ENCODE data around the gene KRT39.

KRT39 gene

DNA sequence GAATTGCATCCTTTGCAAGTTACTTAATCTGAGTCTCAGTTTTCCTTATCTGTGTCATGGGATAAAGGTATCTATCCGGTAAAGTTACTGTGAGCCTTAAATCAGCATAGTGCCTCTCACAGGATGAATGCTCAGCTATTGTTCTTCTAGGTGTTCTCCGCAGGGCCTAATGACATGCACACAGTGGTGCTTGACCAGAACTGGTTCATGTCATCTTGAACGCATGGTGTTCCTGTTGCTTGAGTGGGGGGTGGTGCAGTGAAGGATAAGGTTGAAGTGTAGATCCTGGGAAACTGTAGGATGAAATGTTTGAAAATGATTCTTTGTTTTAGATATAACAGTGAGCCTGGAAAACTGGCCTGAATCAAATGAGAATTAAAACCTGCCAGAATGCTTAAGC is 13.4 kb upstream of the KRT39 start:
- DNase-seq (ENCODE audit: low read depth) = no peak

DNA sequence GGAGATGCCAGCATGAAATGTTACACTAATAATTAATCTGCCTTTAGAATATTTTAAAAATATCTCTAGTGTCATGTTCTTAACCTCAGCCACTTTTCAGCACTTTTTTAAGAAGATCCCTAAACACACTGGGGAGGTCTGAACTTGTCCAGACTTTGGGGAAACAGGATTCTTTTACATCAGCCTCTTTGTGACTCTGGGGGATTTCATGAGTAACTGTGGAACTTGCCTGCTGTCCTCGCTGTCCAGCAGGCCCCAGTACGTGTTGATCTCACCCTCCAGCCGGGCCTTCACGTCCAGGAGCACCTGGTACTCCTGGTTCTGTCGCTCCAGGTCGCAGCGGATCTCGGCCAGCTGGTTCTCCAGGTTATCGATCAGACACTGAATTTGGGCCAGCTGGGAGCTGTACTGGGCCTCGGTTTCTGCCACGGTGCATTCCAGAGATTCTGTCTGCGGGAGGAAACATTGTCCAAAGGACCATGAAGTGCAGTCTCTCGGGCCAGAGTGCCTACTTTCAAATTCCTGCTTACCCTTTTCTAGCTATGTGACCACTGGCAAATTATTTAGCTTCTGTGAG is 11.9 kb upstream of the KRT39 start:
- DNase-seq (ENCODE audit: low read depth) = no peak

DNA sequence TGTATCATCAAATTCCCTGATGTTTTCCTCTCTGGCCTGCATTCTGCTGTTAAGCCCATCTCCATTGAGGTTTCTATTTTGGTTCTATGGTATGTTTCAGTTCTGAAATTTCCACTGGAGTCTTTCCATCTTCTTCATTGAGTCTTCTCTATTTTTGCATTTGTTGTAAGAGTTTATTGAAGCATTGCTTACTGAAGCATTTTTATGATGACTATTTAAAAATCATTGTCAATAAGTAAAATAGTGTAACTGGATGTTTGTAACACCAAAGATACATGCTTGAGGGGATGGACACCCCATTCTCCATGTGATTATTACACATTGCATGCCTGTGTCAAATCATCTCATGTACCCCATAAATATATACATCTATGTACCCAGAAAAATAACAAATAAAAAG is 8.8 kb upstream of the KRT39 start:
- no peak for DNase-seq (ENCODE audit: low read depth)

DNA sequence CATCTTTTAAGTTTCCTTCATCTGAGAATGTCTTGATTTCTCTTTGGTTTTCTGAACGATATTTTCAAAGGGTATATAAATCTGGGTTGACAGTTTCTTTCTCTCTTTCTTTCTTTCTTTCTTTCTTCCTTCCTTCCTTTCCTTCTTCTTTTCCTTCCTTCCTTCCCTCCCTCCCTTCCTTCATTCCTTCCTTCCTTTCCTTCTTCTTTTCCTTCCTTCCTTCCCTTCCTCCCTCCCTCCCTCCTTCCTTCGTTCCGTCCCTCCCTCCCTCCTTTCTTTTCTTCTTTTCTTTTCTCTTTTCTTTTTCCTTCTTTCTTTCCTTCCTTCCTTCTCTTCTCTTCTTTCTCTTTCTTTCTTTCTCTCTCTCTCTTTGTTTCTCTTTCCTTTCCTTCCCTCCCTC is 7.6 kb upstream of the KRT39 start:
- DNase-seq (ENCODE audit: low read depth) = no peak

DNA sequence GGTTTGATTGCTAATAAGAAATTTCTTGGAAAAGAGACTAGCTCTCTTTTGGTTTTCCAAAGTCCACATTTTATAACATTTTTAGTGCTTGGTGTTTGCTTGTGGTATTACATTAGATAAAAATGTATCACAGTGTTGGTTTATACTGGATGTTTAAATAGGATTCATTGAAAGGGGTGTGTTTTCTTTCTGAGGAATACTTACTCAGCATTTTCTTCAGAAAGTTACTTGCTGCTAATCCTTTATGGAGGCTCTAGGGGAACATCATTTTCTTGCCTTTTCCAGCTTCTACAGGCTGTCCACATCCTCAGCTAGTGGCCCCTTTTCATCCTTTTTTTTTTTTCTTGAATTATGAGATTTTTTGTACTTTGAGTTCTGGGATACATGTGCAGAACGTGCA is 834 bp upstream of the KRT39 start:
- no peak for DNase-seq (ENCODE audit: low read depth)

DNA sequence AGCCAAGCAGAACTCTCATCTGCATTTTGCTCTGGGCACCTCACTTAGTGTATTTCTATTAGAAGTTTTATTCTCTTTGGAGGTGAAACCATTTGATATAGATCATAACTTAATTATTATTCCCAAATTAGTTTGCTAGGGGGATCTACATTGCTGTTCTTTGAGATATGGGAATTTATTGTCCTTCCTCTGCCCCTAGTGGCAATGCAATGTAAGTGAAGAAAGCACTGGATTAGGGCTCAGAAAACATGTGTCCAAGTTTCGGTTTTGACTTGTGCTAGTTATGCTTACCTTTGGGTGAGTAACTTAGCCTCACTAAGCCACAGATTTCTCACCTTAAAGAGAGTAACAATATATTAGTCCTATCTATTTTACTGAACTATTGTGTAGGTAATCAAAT is 2.9 kb downstream of the KRT39 start:
- DNase-seq (ENCODE audit: low read depth) = no peak

DNA sequence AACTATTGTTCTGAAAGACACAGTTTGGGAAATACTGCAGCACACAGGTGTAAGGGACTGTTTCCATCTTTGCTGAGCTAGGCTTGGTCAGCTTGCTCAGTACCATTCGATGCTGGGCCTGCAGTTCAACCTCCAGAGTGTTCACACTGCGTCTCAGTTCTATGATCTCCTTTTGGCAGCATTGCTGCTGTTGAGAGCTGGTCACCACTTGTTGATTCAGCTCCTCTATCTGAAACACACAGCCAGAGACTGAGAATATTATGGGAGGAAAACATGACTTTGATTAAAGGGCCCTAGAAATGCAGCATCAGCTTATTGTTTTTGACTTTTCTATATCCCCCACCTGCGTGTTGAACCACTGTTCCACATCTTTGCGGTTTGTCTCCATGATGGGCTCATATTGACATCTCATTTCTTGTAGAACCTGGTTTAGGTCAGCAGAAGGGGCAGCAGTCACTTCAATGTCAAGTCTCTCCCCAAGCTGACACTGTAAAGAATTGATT is 4.6 kb downstream of the KRT39 start:
- DNase-seq (ENCODE audit: low read depth) = no peak

DNA sequence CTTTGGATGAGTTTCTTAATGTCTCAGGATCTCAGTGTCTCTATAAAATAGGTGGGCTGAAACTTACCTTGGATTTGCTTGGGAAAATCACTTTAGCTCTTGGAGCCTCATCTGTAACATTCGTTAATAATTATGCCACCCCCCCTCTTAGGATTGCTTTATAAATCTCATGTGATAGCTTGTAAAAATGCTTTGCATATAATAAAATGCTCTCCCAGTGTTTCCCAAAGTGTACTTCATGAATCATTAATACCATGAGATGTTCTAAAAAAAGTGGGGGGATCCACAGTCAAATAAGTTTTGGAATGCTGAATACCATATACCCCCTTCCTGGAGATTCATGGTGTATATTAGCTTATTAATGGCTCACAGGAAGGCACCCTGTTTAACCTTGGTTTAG is 5.2 kb downstream of the KRT39 start:
- no peak for DNase-seq (ENCODE audit: low read depth)

DNA sequence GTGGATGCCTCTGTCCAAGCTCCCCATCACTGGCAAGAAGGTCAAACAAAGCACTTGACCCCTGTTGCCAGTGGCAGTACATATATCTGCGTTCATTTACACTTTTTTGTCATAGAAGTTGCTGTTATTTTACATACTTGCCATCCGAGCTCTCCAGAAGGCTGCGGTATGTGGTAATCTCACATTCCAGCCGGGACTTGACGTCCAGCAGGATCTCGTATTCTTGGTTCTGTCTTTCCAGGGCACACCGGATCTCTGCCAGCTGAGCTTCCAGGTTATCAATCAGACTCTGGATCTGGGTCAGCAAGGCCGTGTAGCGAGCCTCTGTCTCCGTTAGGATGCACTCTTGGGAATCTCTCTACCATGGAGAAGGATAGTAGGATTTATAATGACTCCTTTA is 6.6 kb downstream of the KRT39 start:
- no peak for DNase-seq (ENCODE audit: low read depth)

DNA sequence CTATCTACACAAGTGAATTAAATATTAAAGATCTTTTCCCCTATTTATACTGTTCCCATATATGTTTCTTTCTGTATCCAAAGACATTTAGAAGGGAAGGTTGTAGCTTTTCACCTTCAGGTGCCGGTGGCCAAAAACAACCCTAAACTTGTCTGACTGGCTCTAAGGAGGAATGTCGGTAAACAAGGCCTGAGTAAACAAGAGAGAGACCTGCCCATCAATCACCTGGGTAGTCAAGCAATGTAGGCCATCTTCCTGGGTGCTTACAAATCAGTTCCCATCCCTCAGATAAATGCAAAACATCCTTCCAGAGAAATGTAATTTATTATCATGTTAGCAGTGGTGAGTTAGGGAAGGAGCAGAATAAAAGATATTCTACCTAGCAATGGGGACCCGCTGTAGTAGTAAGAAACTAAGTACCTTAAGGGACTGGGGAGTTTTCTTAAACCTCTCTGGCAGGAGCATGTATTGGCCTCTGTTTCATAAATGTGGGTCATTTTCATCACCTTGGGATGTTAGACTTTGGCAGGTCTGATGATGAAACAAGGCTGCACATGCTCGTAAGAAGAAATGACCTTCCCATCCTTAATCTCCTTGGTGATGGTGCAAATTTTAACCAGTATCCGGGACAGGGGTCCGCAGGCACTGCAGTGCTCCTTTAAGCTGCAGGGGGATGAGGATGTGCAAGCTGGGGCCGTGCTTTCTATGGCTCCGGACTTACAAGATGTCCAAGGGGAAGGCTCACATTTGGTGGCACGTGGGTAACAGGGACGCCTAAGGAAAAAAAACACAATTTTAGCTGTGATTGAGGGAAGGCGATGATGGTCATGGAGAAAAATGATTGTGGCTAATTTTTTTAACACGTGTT is 8.4 kb downstream of the KRT39 start:
- no peak for DNase-seq (ENCODE audit: low read depth)

DNA sequence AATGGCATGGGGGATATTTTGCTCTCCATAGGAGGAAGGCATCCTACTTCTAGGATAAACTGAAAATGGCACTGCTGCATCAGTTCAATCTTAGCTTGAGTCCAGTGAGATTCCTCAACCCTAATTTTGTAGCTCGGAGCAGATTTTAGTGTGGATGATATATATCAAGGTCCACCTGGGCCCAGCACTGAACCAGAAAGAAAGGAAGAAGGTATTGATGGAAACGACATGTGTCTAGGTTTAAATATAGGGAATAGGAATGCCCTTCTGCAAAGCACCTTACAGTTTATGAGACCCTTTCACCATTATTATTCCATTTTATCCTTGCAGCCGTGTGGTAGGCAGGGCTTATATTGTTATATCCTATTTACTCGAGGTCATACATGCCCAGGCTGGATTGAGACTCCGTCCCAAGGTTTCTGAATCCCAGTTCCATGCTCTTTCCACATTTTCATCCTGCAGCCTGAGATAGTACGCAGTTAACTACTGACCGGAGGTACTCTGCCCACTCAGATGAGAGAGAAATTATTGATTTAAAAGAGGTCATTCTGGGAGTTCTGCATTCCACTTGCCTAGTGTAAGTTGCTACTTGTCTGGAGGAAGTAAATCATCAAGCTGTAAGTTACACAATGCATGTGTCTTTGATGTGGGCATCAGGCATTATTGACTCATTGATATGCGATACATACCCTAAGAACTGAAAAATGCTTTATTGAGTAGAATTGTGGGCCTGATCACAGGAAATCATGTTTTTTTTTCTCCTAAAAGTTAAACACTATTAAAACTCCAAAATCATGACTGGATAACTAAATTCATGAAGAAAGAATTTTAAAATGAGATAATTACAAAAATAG is 10.1 kb downstream of the KRT39 start:
- no peak for DNase-seq (ENCODE audit: low read depth)

DNA sequence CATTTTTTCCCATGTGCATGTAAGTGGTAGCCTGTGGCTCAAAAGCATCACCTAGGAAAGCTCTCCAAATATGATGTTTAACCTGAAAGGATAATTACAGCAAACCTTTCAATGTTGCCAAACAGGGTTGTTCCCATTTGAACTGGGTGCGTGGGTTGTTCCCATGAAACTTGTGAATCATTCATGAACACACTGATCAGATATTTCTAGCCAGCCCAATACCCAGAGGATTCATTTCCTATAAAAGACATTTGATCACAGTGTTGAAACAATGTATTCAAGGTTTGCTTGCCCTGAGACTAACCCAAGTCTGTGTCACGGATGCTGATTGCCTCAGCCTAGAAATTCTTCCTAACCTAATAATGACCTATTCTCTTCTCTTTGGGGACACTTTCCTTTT is 12.9 kb downstream of the KRT39 start:
- no peak for DNase-seq (ENCODE audit: low read depth)

DNA sequence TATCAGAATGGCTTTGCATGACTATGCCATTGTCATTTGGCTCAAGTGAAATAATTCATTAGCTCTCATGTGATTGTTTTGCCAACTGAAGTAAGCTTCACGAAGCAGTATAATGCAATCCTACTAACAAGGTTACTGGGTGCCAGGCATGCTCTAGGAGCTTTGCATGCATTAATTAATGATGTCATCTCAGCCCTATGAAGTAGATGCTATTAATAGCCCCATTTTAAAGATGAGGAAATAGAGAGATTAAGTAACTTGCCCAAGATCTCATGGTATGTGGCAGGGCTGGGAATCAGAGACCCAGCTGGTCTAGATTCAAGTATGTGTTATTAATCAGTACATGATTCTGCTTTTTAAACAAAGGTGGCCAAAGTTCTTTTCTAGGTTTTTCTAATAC is 14.1 kb downstream of the KRT39 start:
- DNase-seq (ENCODE audit: low read depth) = no peak

DNA sequence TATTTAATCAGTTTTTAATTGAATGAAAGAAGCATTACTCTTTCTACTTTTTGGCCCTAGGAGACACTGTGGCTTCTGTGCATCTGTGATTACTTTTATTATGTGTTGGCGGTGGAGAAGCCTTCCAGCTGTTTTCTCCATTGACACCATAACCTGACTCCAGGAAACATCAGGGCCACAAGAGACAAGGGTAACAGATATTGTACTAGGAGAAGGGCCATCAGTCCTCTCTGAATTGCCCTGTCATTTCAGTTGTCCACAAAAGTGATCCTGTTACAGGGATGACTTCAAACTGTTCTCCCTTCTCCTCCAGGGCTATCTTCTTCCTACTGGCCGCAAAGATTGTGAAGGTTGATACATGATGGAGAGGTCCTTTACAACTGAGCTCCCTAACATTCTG is 14.6 kb downstream of the KRT39 start:
- DNase-seq (ENCODE audit: low read depth) = no peak

DNA sequence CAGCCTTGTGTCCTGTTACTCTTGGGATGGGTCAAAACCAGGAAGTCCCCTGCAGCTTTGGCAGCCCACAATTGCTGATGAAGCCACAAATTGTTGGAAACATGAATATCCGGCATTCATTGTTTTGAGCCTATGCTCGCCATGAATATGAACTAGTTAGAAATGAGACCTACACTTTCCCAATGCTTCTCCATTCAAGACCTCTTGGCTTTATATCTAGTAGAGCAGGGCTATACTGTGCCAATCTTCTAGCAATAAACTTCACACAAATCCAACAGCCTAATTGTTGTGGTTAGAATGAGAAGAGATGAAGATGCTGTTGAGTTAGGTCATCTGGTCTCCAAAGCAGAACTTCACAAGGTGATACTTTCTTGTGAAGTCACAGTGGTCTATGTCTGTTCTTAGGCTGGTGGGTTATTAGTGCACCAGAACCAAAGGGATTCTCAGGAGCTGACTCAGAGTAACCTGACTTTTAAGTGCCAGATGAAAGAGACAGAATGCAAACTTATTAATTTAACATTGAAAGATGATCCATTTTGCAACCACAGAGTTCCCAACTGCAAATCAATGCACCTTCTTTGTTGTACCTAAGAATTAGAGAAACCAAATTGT is 15.6 kb downstream of the KRT39 start:
- DNase-seq (ENCODE audit: low read depth) = no peak

DNA sequence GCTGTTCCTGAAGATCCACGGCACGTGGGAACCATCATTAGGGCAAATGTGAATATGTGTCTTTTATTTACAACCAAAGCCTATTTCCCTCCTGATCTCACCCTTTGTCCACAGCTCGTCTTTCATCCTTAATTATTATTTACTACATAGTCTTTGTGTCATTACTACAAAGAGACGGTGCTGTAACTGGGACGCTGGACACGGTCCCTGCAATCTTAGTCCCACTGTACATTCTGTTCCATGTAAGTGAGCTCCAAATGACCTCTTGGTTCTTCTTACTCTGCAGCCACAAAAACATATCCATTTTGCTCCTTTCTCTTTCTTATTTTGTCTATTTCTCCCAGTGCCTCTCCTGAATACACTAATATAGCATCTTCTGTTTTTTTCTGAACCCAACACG is 16.6 kb downstream of the KRT39 start:
- DNase-seq (ENCODE audit: low read depth) = no peak

DNA sequence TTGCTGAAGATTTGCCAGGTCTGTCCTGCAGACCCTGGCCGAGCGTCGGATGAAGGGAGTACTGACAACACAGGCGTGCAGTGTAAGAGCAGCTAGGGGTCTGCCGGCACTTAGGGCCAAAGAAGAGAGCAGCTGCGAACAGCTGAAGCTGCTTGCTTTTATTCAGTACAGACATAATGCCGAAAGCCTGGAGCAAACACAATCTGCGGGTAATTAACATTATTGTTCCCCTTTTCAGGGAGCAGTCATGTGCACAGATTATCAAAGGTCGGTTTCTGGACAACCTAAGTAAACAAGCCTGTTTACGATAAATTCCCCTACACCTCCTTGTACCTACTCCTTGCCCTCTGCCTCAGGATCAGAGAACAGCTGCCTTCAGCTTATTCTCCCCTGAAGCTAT is 17.3 kb downstream of the KRT39 start:
- no peak for DNase-seq (ENCODE audit: low read depth)

DNA sequence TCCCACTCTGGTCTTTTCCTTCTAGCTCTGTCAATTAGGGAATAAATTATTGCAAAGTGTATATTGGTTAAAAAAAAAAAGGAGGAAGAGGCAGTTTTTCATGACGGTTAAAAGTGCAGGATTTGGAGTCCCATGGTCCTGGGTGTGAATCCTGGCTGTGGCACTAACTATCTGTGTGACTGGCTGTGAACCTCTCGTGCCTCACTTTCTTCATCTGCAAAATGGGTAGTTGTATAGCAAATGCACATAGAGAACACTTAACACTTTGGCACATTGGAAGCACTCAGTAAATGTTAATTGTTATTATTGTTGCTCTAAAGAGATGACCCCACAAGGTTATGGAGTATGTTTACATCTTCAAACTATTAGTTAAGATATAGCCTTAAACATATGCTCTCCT is 18.8 kb downstream of the KRT39 start:
- no peak for DNase-seq (ENCODE audit: low read depth)

DNA sequence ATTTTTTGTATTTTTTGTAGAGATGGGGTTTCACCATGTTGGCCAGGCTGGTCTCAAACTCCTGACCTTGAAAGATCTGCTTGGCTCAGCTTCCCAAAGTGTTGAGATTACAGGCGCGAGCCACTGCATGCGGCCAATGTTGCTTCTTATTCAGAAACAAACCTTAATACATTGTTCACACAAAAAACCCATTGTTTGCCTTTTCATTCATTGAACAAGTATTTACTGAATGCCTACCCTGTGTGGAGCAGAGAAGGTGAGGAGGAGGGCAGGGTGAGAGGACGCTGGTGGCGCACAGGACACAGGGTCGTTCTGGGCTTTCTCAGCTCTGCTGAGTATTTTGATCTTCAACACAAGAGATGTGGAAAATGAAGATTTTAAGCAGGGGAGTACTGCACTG is 21.3 kb downstream of the KRT39 start:
- DNase-seq (ENCODE audit: low read depth) = no peak

DNA sequence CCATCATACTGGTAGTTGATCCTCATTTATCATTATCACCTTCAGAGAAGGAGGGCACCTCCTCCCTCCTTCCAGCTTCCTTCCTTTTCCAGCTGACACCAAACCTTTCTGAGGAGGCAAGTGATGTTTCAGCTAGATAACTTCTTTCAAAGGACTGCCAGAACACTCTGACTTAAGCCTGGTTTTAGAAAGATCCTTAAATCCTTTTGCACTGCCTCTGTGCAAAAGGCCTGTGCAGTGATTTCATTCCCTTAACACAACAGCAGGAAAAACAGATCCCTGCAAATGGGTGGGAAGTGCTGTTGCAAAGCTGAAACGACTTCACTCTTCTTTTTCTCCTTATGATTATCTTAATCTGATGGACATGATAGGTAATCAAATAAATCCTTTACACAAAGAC is 22.2 kb downstream of the KRT39 start:
- no peak for DNase-seq (ENCODE audit: low read depth)

DNA sequence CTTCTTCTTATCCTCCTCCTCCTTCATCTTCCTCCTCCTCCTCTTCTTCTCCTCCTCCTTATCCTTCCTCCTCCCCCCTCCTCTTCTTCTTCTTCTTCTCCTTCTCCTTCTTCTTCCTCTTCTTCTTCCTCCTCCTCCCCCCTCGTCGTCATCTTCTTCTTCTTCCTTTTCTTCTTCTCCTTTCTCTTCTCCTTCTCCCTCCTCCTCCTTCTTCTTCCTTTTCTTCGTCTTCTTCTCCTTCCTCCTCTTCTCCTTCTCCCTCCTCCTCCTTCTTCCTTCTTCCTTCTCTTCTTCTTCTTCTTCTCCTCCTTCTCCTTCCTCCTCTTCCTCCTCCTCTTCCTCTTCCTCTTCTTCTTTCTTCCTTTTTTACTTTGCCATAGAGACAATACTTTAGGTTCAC is 24.2 kb downstream of the KRT39 start:
- no peak for DNase-seq (ENCODE audit: low read depth)

DNA sequence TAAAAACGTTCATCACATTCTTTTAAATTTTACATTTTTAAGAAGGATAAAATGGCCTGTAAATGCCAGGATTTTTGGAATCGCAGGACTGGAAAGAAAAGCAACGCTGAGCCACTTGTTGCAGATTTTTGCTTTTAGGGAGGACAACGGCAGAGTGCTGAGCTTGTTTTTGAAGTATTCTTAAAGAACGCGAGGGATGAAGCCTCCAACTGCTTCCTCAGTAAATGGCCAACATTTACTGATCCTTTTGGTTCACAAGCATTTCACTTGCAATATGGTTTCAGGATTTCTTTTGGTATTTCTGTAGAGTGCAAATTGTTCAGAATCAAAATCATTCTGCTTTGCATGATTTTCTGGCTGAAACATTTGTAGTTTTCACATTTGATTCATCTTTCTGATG is 26.5 kb downstream of the KRT39 start:
- DNase-seq (ENCODE audit: low read depth) = no peak

DNA sequence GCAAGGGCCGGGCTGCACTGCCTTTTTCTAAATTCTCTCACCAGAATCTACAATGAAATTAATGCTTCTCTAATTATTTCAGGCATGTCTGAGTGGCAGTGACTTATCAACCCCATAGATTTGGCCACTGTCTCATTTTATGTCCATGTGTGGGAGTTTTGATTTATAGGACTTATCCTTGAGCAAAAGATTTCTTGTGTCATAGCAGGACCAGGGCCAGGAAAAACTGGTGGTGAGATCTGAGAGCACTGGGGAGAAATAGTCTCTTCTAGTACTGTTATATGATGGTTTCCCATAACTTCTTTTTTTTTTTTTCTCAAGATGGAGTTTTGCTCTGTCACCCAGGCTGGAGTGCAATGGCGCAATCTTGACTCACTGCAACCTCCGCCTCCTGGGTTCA is 27.8 kb downstream of the KRT39 start:
- DNase-seq (ENCODE audit: low read depth) = no peak
